ENCODE measurements around the gene EIF4E3.

Gene EIF4E3

GRCh38 chr3:71709908-71710511, 15.2 kb downstream of the EIF4E3 start:
- no peak for TF ChIP-seq CTCF (IDR thresholded peaks at IDR 0.05)

GRCh38 chr3:71708476-71709105, 16.6 kb downstream of the EIF4E3 start:
- no peak for TF ChIP-seq CTCF (IDR thresholded peaks at IDR 0.05)

- TF ChIP-seq CTCF (IDR thresholded peaks at IDR 0.05): no peak
Measured at GRCh38 chr3:71707595-71707994, 17.6 kb downstream of the EIF4E3 start.

GRCh38 chr3:71705681-71706080, 19.5 kb downstream of the EIF4E3 start:
- no peak for TF ChIP-seq CTCF (IDR thresholded peaks at IDR 0.05)

GRCh38 chr3:71704915-71705314, 20.3 kb downstream of the EIF4E3 start:
- no peak for TF ChIP-seq CTCF (IDR thresholded peaks at IDR 0.05)

GRCh38 chr3:71703797-71704196, 21.4 kb downstream of the EIF4E3 start:
- no peak for TF ChIP-seq CTCF (IDR thresholded peaks at IDR 0.05)

GRCh38 chr3:71702131-71703024, 22.8 kb downstream of the EIF4E3 start:
- no peak for TF ChIP-seq CTCF (IDR thresholded peaks at IDR 0.05)

Data from LNCAP (cell line).